Vagina (tissue), 2 donors: ENCODE measurements around the gene CNGA3.

Source experiments
- CTCF ChIP-seq, 3 experiments: fragments of 450-650 bp in 2 of 3; fragments of 200-600 bp in 1 of 3; sonication (generic) in 1 of 3; IDR thresholded peaks; one replicate each; pipeline ENCODE4 v1.5.1; 2017 to 2019; ENCODE audit warnings: antibody characterized with exemption in 3 of 3, mild to moderate bottlenecking in 2 of 3, moderate library complexity in 2 of 3
- POLR2AphosphoS5 ChIP-seq, 2 donors: sonication (generic); formaldehyde crosslinking; IDR thresholded peaks; one replicate each; pipeline ENCODE4 v1.9.0; 2017; ENCODE audit warnings: antibody characterized with exemption in 2 of 2, mild to moderate bottlenecking in 2 of 2, low read depth in 1 of 2; ENCODE audit not compliant: insufficient read depth in 1 of 2

- no peak for TF ChIP-seq CTCF (IDR thresholded peaks at IDR 0.05)
- TF ChIP-seq POLR2AphosphoS5 (IDR thresholded peaks at IDR 0.05; ENCODE audit: insufficient read depth in 1 of 2, low read depth in 1 of 2), result no peak
Observed at GRCh38 chr2:98382739-98383138, 36.5 kb downstream of the CNGA3 start.
